ENCODE data around the gene PPP2R2D. TPM values are rescaled to one million over a fixed set of nuclear protein-coding genes. Genes with fewer than 3 reads are reported as not detected.

Gene PPP2R2D
- total and polyA plus RNA-seq, 4 experiments from 2014 or later, result 25.7 to 49.2 (median 41.7) TPM

DNA sequence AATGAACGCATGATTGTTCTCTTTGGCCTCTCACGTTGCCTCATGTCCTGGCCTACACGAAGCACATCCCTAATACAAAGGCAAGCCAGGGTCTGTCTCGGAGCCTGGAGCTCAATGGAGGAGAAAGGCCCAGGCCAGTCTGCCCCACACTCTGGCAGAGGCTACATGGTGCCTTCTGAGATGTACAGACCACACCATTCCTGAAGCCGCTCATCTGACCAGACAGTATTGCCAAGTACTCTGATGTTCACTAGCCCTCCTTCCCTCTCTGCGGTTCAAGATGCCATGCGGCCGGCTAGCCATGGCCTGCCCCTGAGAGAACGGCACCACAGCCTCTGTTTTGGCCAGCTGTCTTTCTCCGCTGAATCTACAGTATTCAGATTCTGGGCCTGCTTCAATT lies 75.0 kb downstream of the PPP2R2D start:
- H3K4me3 Mint-ChIP-seq, result peak overlapping the region in 3 of 8 donors; percentile 20 to 55 (median 43)
- H3K36me3 Mint-ChIP-seq, result peaks cover 15 to 18% of the 10 kb centered on the region in 2 donors
- peaks cover 77% of the 10 kb centered on the region for H3K4me1 ChIP-seq (ENCODE audit: insufficient read depth, low read length)
- H3K27ac ChIP-seq (ENCODE audit: low read depth, low read length), result no peak overlapping the region
- no peak for DNase-seq
- H3K36me3 ChIP-seq (ENCODE audit: insufficient read depth, low read length), result peaks cover 4% of the 10 kb centered on the region
- H3K4me1 Mint-ChIP-seq, result peaks cover 62 to 95% (median 78%) of the 10 kb centered on the region in 4 donors
- H3K4me3 ChIP-seq (ENCODE audit: low read length in 2 of 2), result no peak overlapping the region
- CTCF ChIA-PET (ENCODE audit: partially characterized antibody), result interaction anchor here (1.3 kb wide), 1 partner anchor 90 kb away, joined by 4 read pairs; no protein-coding TSS in a partner anchor
- H3K27ac Mint-ChIP-seq, result peak overlapping the region in 6 of 7 donors; percentile 33 to 86 (median 62)
- POLR2A ChIA-PET (ENCODE audit: partially characterized antibody), result interaction anchor here (1.6 kb wide), 1 partner anchor 75 kb away, joined by 3 read pairs; the partner anchor contains the start of gene PPP2R2D
- H3K9me3 Mint-ChIP-seq, result no peaks in the 10 kb centered on the region
- H3K27me3 ChIP-seq (ENCODE audit: insufficient read depth, low read length), result no peaks in the 10 kb centered on the region
- H3K9me3 ChIP-seq (ENCODE audit: control insufficient read depth in 1 of 2, low read length in 2 of 2), result no peaks in the 10 kb centered on the region
- no peaks in the 10 kb centered on the region for H3K27me3 Mint-ChIP-seq
- intact Hi-C loops (cut with micrococcal nuclease), result no loop called here

- intact Hi-C loops (cut with micrococcal nuclease), result no loop called here
- Mint-ChIP-seq H3K4me1 (peaks cover 54 to 85% (median 70%) of the 10 kb centered on the region in 4 donors), H3K4me3 (peak overlapping the region in 1 of 8 donors; percentile 20), H3K36me3 (peaks cover 8 to 9% of the 10 kb centered on the region in 2 donors), H3K27me3 (no peaks in the 10 kb centered on the region), H3K27ac (peak overlapping the region; percentile 18 to 78 (median 66)), H3K9me3 (no peaks in the 10 kb centered on the region)
- ChIA-PET CTCF (ENCODE audit: partially characterized antibody) (no interaction called here), POLR2A (ENCODE audit: partially characterized antibody) (no interaction called here)
- Histone ChIP-seq H3K4me3 (ENCODE audit: low read length in 2 of 2) (no peak overlapping the region), H3K27me3 (ENCODE audit: insufficient read depth, low read length) (no peaks in the 10 kb centered on the region), H3K9me3 (ENCODE audit: control insufficient read depth in 1 of 2, low read length in 2 of 2) (no peaks in the 10 kb centered on the region), H3K27ac (ENCODE audit: low read depth, low read length) (no peak overlapping the region), H3K4me1 (ENCODE audit: insufficient read depth, low read length) (peaks cover 71% of the 10 kb centered on the region), H3K36me3 (ENCODE audit: insufficient read depth, low read length) (no peaks in the 10 kb centered on the region)
- no peak for DNase-seq
Measured at GRCh38 chr10:131977323-131978096, 76.7 kb downstream of the PPP2R2D start.

- Histone ChIP-seq H3K27me3 (ENCODE audit: insufficient read depth, low read length) (no peaks in the 10 kb centered on the region), H3K36me3 (ENCODE audit: insufficient read depth, low read length) (no peaks in the 10 kb centered on the region), H3K4me3 (ENCODE audit: low read length in 2 of 2) (no peak overlapping the region), H3K9me3 (ENCODE audit: control insufficient read depth in 1 of 2, low read length in 2 of 2) (no peaks in the 10 kb centered on the region), H3K4me1 (ENCODE audit: insufficient read depth, low read length) (peaks cover 68% of the 10 kb centered on the region), H3K27ac (ENCODE audit: low read depth, low read length) (no peak overlapping the region)
- H3K36me3 Mint-ChIP-seq, result peaks cover 6 to 9% of the 10 kb centered on the region in 2 donors
- ChIA-PET POLR2A (ENCODE audit: partially characterized antibody) (no interaction called here), CTCF (ENCODE audit: partially characterized antibody) (no interaction called here)
- DNase-seq, result no peak
- no peaks in the 10 kb centered on the region for H3K9me3 Mint-ChIP-seq
- H3K4me1 Mint-ChIP-seq, result peaks cover 51 to 81% (median 66%) of the 10 kb centered on the region in 4 donors
- H3K27ac Mint-ChIP-seq, result peak overlapping the region in 6 of 7 donors; percentile 30 to 85 (median 53)
- H3K4me3 Mint-ChIP-seq, result peak overlapping the region in 3 of 8 donors; percentile 10 to 34 (median 16)
- intact Hi-C loops (cut with micrococcal nuclease), result no loop called here
- H3K27me3 Mint-ChIP-seq, result no peaks in the 10 kb centered on the region
Measured at GRCh38 chr10:131978366-131978765, 77.6 kb downstream of the PPP2R2D start.

GRCh38 chr10:131978851-131979250 lies 78.0 kb downstream of the PPP2R2D start:
- Mint-ChIP-seq H3K27me3 (no peaks in the 10 kb centered on the region), H3K4me1 (peaks cover 46 to 81% (median 63%) of the 10 kb centered on the region in 4 donors), H3K4me3 (peak overlapping the region in 3 of 8 donors; percentile 15 to 77 (median 57)), H3K9me3 (no peaks in the 10 kb centered on the region), H3K27ac (peak overlapping the region; percentile 30 to 90 (median 86)), H3K36me3 (peaks cover 5 to 9% of the 10 kb centered on the region in 2 donors)
- no peaks in the 10 kb centered on the region for H3K9me3 ChIP-seq (ENCODE audit: control insufficient read depth in 1 of 2, low read length in 2 of 2)
- no peak overlapping the region for H3K4me3 ChIP-seq (ENCODE audit: low read length in 2 of 2)
- CTCF ChIA-PET (ENCODE audit: partially characterized antibody), result interaction anchor here (1.0 kb wide), 1 partner anchor 10 kb away, joined by 3 read pairs; no protein-coding TSS in a partner anchor
- no peak for DNase-seq
- no peaks in the 10 kb centered on the region for H3K27me3 ChIP-seq (ENCODE audit: insufficient read depth, low read length)
- H3K27ac ChIP-seq (ENCODE audit: low read depth, low read length), result no peak overlapping the region
- H3K4me1 ChIP-seq (ENCODE audit: insufficient read depth, low read length), result peaks cover 63% of the 10 kb centered on the region
- POLR2A ChIA-PET (ENCODE audit: partially characterized antibody), result no interaction called here
- no peaks in the 10 kb centered on the region for H3K36me3 ChIP-seq (ENCODE audit: insufficient read depth, low read length)
- intact Hi-C loops (cut with micrococcal nuclease), result no loop called here

DNA sequence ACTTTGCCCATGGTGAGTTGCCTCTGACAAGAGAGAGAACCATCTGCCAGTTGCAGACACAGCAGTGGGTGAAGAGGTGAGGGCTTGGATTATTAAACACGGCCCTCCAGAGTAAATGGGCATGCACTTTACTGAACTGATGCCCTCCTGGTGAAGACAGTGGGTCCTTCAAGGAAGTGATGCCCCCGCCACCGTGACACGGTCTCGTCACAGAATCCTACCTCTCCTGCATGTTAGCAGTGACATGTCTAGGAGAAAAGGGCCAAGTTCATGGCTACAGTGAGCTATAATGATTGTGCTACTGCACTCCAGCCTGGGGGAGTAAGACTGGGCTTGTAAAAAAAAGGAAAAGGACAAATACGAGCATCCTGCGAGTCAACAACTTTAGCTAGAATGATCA lies 78.5 kb downstream of the PPP2R2D start:
- H3K4me1 Mint-ChIP-seq, result peaks cover 44 to 79% (median 59%) of the 10 kb centered on the region in 4 donors
- peaks cover 4 to 9% of the 10 kb centered on the region in 2 donors for H3K36me3 Mint-ChIP-seq
- H3K27ac ChIP-seq (ENCODE audit: low read depth, low read length), result no peak overlapping the region
- no peaks in the 10 kb centered on the region for H3K36me3 ChIP-seq (ENCODE audit: insufficient read depth, low read length)
- H3K27me3 ChIP-seq (ENCODE audit: insufficient read depth, low read length), result no peaks in the 10 kb centered on the region
- no peaks in the 10 kb centered on the region for H3K9me3 ChIP-seq (ENCODE audit: control insufficient read depth in 1 of 2, low read length in 2 of 2)
- H3K4me3 Mint-ChIP-seq, result peak overlapping the region in 7 of 8 donors; percentile 46 to 77 (median 62)
- ChIA-PET POLR2A (ENCODE audit: partially characterized antibody) (no interaction called here), CTCF (ENCODE audit: partially characterized antibody) (interaction anchor here (1.0 kb wide), 1 partner anchor 10 kb away, joined by 3 read pairs; no protein-coding TSS in a partner anchor)
- peaks cover 58% of the 10 kb centered on the region for H3K4me1 ChIP-seq (ENCODE audit: insufficient read depth, low read length)
- no peak overlapping the region for H3K4me3 ChIP-seq (ENCODE audit: low read length in 2 of 2)
- intact Hi-C loops (cut with micrococcal nuclease), result no loop called here
- no peaks in the 10 kb centered on the region for H3K27me3 Mint-ChIP-seq
- DNase-seq, result no peak
- H3K27ac Mint-ChIP-seq, result peak overlapping the region; percentile 20 to 90 (median 82)
- H3K9me3 Mint-ChIP-seq, result no peaks in the 10 kb centered on the region

DNA sequence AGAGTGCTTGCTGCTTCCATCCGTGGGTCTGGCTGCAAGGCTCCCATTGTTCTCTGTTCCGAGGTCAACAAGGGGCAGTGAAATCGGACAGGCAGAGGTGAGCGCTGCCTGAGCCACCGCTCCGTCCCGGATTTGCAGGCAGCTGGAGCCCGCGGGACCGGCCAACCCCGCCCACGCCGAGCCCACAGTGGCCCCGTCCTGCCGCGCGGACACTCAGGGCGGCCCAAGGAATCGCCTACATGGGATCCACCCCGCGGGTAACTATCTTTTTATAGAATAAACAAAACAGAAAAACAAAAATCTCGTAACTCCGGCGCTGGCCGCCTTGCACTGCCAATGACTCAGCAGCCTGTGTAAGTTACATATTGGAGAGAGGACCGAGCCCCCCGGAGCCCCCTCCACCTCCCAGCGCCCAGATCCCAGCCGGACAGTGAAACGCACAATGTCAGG lies 79.0 kb downstream of the PPP2R2D start:
- H3K27me3 ChIP-seq (ENCODE audit: insufficient read depth, low read length), result no peaks in the 10 kb centered on the region
- intact Hi-C loops (cut with micrococcal nuclease), result loop anchor here (5.0 kb wide), 1 partner anchor 557 kb away; the partner anchor contains the start of gene INPP5A
- Mint-ChIP-seq H3K27me3 (no peaks in the 10 kb centered on the region), H3K9me3 (no peaks in the 10 kb centered on the region), H3K4me1 (peaks cover 41 to 73% (median 54%) of the 10 kb centered on the region in 4 donors), H3K27ac (peak overlapping the region; percentile 27 to 90 (median 72)), H3K36me3 (peaks cover 4 to 9% of the 10 kb centered on the region in 2 donors), H3K4me3 (peak overlapping the region; percentile 48 to 77 (median 62))
- no peak overlapping the region for H3K27ac ChIP-seq (ENCODE audit: low read depth, low read length)
- H3K4me3 ChIP-seq (ENCODE audit: low read length in 2 of 2), result no peak overlapping the region
- H3K36me3 ChIP-seq (ENCODE audit: insufficient read depth, low read length), result no peaks in the 10 kb centered on the region
- H3K4me1 ChIP-seq (ENCODE audit: insufficient read depth, low read length), result peaks cover 53% of the 10 kb centered on the region
- POLR2A ChIA-PET (ENCODE audit: partially characterized antibody), result no interaction called here
- H3K9me3 ChIP-seq (ENCODE audit: control insufficient read depth in 1 of 2, low read length in 2 of 2), result no peaks in the 10 kb centered on the region
- CTCF ChIA-PET (ENCODE audit: partially characterized antibody), result no interaction called here
- DNase-seq, result no peak

DNA sequence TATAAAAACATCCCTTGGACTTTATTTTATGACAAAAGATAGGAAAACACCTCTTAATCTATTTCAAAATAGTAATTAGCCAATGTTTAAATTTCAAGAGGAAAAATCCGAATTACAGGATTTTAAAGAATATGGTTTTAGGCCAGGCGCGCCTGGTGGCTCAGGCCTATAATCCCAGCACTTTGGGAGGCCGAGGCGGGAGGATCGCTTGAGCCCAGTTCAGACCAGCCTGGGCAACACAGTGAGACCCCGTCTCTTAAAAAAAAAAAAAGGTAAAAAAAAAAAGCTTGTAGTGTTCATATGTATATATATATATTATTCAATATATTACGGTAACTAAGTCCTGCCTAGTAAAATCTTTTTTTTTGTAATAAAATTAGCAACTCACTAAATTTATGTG lies 79.5 kb downstream of the PPP2R2D start:
- H3K9me3 Mint-ChIP-seq, result no peaks in the 10 kb centered on the region
- peaks cover 1 to 9% of the 10 kb centered on the region in 2 donors for H3K36me3 Mint-ChIP-seq
- H3K4me1 Mint-ChIP-seq, result peaks cover 36 to 69% (median 50%) of the 10 kb centered on the region in 4 donors
- H3K27ac ChIP-seq (ENCODE audit: low read depth, low read length), result no peak overlapping the region
- H3K4me3 Mint-ChIP-seq, result peak overlapping the region; percentile 25 to 90 (median 77)
- DNase-seq, result no peak
- H3K27me3 ChIP-seq (ENCODE audit: insufficient read depth, low read length), result no peaks in the 10 kb centered on the region
- H3K36me3 ChIP-seq (ENCODE audit: insufficient read depth, low read length), result no peaks in the 10 kb centered on the region
- peaks cover 48% of the 10 kb centered on the region for H3K4me1 ChIP-seq (ENCODE audit: insufficient read depth, low read length)
- peak overlapping the region in 4 of 7 donors; percentile 27 to 82 (median 38) for H3K27ac Mint-ChIP-seq
- intact Hi-C loops (cut with micrococcal nuclease), result loop anchor here (5.0 kb wide), 1 partner anchor 557 kb away; the partner anchor contains the start of gene INPP5A
- no peaks in the 10 kb centered on the region for H3K27me3 Mint-ChIP-seq
- ChIA-PET CTCF (ENCODE audit: partially characterized antibody) (interaction anchor here (1.3 to 1.5 kb wide), 3 partner anchors 8 to 94 kb away, joined by 5 to 9 read pairs (median 5); no protein-coding TSS in a partner anchor), POLR2A (ENCODE audit: partially characterized antibody) (interaction anchor here (1.3 to 2.9 kb wide), 2 partner anchors 7 to 76 kb away, joined by 6 to 21 read pairs; no protein-coding TSS in a partner anchor)
- H3K9me3 ChIP-seq (ENCODE audit: control insufficient read depth in 1 of 2, low read length in 2 of 2), result no peaks in the 10 kb centered on the region
- H3K4me3 ChIP-seq (ENCODE audit: low read length in 2 of 2), result no peak overlapping the region
